Measurements from ENCODE around the gene SEC61G. TPM values are rescaled to one million over a fixed set of nuclear protein-coding genes. Genes with fewer than 3 reads are reported as not detected.

SEC61G gene
- total RNA-seq, 1 donor from 2014 or later, result 966 TPM

- DNase-seq (ENCODE audit: low spot score), result no peak
Measured at GRCh38 chr7:54722026-54722425, 37.0 kb downstream of the SEC61G start.

DNA sequence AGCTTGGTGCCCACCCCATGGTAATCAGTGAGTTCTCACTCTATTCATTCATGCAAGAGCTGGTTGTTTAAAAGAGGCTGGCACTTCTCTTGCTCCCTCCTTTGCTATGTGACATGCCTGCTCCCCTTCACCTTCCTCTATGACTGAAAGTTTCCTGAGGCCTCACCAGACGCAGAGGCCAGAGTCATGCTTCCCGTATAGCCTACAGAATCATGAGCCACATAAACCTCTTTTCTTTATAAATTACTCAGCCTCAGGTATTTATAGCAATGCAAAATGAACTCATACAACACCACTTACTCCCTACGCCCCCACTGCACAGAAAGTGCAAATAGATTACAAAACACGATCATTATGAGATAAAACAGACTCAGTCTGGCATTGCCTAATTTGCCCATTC, 39.0 kb downstream of the SEC61G start:
- H3K27ac ChIP-seq, result no peak overlapping the region
- no peaks in the 10 kb centered on the region for H3K79me2 ChIP-seq (ENCODE audit: low read depth)
- no peak for DNase-seq (ENCODE audit: low spot score)
- no peaks in the 10 kb centered on the region for H3K36me3 ChIP-seq
- Mint-ChIP-seq H3K36me3 (no peaks in the 10 kb centered on the region), H3K27me3 (ENCODE audit: insufficient read depth, low read depth) (no peaks in the 10 kb centered on the region), H3K4me3 (no peak overlapping the region), H3K4me1 (no peaks in the 10 kb centered on the region), H3K27ac (no peak overlapping the region), H3K9me3 (peaks cover 4% of the 10 kb centered on the region)
- H3F3A ChIP-seq (ENCODE audit: low read depth), result no peaks in the 10 kb centered on the region
- no peaks in the 10 kb centered on the region for H3K9me3 ChIP-seq (ENCODE audit: low read depth)
- H4K20me1 ChIP-seq (ENCODE audit: low read depth), result no peaks in the 10 kb centered on the region
- no peak overlapping the region for H3K4me3 ChIP-seq
- H3K27me3 ChIP-seq, result no peaks in the 10 kb centered on the region
- no peaks in the 10 kb centered on the region for H3K4me1 ChIP-seq
- H3K9ac ChIP-seq, result no peak overlapping the region
- H2AFZ ChIP-seq (replicated peaks), result no peak overlapping the region
- no peak for TF ChIP-seq EZH2 (IDR thresholded peaks at IDR 0.05)
- TF ChIP-seq, protein P1, sequence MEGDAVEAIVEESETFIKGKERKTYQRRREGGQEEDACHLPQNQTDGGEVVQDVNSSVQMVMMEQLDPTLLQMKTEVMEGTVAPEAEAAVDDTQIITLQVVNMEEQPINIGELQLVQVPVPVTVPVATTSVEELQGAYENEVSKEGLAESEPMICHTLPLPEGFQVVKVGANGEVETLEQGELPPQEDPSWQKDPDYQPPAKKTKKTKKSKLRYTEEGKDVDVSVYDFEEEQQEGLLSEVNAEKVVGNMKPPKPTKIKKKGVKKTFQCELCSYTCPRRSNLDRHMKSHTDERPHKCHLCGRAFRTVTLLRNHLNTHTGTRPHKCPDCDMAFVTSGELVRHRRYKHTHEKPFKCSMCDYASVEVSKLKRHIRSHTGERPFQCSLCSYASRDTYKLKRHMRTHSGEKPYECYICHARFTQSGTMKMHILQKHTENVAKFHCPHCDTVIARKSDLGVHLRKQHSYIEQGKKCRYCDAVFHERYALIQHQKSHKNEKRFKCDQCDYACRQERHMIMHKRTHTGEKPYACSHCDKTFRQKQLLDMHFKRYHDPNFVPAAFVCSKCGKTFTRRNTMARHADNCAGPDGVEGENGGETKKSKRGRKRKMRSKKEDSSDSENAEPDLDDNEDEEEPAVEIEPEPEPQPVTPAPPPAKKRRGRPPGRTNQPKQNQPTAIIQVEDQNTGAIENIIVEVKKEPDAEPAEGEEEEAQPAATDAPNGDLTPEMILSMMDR (IDR thresholded peaks at IDR 0.05), result no peak
- TF ChIP-seq EZH2phosphoT487 (IDR thresholded peaks at IDR 0.05), result no peak
- no peak overlapping the region for H3K4me2 ChIP-seq

More at GRCh38 chr7:54722026-54722425, 37.0 kb downstream of the SEC61G start:
- no peaks in the 10 kb centered on the region for H3F3A ChIP-seq (ENCODE audit: low read depth)
- no peaks in the 10 kb centered on the region for H4K20me1 ChIP-seq (ENCODE audit: low read depth)
- H3K4me3 Mint-ChIP-seq, result no peak overlapping the region
- no peaks in the 10 kb centered on the region for H3K4me1 Mint-ChIP-seq
- H3K27me3 ChIP-seq, result no peaks in the 10 kb centered on the region
- no peak overlapping the region for H3K4me2 ChIP-seq
- no peak overlapping the region for H3K9ac ChIP-seq
- H3K27ac Mint-ChIP-seq, result no peak overlapping the region
- no peaks in the 10 kb centered on the region for H3K36me3 Mint-ChIP-seq
- no peaks in the 10 kb centered on the region for H3K27me3 Mint-ChIP-seq (ENCODE audit: insufficient read depth, low read depth)
- TF ChIP-seq EZH2 (IDR thresholded peaks at IDR 0.05) (no peak), EZH2phosphoT487 (IDR thresholded peaks at IDR 0.05) (no peak)
- TF ChIP-seq, protein P1 (IDR thresholded peaks at IDR 0.05), result no peak
- no peak overlapping the region for H3K4me3 ChIP-seq
- peaks cover 4% of the 10 kb centered on the region for H3K9me3 Mint-ChIP-seq
- no peak overlapping the region for H3K27ac ChIP-seq
- H3K4me1 ChIP-seq, result no peaks in the 10 kb centered on the region
- no peaks in the 10 kb centered on the region for H3K9me3 ChIP-seq (ENCODE audit: low read depth)
- H3K36me3 ChIP-seq, result no peaks in the 10 kb centered on the region
- H3K79me2 ChIP-seq (ENCODE audit: low read depth), result no peaks in the 10 kb centered on the region
- H2AFZ ChIP-seq (replicated peaks), result no peak overlapping the region

DNA sequence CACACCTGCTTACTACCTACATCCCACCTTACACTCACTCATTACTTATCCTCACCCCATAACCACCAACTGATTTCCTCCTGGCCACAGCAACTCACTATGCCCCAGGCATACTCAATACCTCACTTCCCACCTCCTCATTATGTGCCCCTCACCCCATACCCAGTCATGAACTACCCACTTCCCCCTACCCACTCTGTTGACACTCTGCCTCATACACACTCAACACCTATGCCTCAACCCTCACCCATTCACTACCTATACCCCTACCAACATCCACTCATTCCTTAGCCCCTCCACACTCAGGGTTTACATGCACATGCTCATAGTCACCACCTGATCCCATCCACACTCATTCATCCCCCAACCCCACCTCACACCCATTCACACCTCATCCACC, 39.6 kb downstream of the SEC61G start:
- Histone ChIP-seq H3K4me3 (no peak overlapping the region), H3K4me2 (no peak overlapping the region), H3F3A (ENCODE audit: low read depth) (no peaks in the 10 kb centered on the region), H3K36me3 (no peaks in the 10 kb centered on the region), H3K27me3 (no peaks in the 10 kb centered on the region), H2AFZ (replicated peaks) (no peak overlapping the region), H3K9me3 (ENCODE audit: low read depth) (no peaks in the 10 kb centered on the region), H4K20me1 (ENCODE audit: low read depth) (no peaks in the 10 kb centered on the region), H3K9ac (no peak overlapping the region), H3K27ac (no peak overlapping the region), H3K4me1 (no peaks in the 10 kb centered on the region), H3K79me2 (ENCODE audit: low read depth) (no peaks in the 10 kb centered on the region)
- H3K9me3 Mint-ChIP-seq, result peaks cover 6% of the 10 kb centered on the region
- H3K4me1 Mint-ChIP-seq, result no peaks in the 10 kb centered on the region
- no peak overlapping the region for H3K4me3 Mint-ChIP-seq
- no peak for DNase-seq (ENCODE audit: low spot score)
- H3K27me3 Mint-ChIP-seq (ENCODE audit: insufficient read depth, low read depth), result no peaks in the 10 kb centered on the region
- no peak overlapping the region for H3K27ac Mint-ChIP-seq
- TF ChIP-seq, protein P1 (IDR thresholded peaks at IDR 0.05), result no peak
- no peak for TF ChIP-seq EZH2 (IDR thresholded peaks at IDR 0.05)
- TF ChIP-seq EZH2phosphoT487 (IDR thresholded peaks at IDR 0.05), result no peak
- H3K36me3 Mint-ChIP-seq, result no peaks in the 10 kb centered on the region

Measured in neural progenitor cell (in vitro differentiated cells).